Omental fat pad (tissue), 4 donors: ENCODE measurements around the gene MAP3K5. TPM values are rescaled to one million over a fixed set of nuclear protein-coding genes. Genes with fewer than 3 reads are reported as not detected.

Experiments
- ATAC-seq: fragments of 150-250 bp; one replicate; pipeline ENCODE4 v1.9.1; 2016; ENCODE audit warnings: mild to moderate bottlenecking, moderate library complexity; ENCODE audit not compliant: low FRiP score
- DNase-seq: peaks from one replicate; pipeline ENCODE4 v3.0.0-alpha.2; 2019; ENCODE audit warnings: low spot score
- CTCF ChIP-seq, 3 donors: fragments of 450-650 bp; IDR thresholded peaks; one replicate each; pipeline ENCODE4 v1.5.1; 2016 to 2017; ENCODE audit warnings: antibody characterized with exemption in 3 of 3, mild to moderate bottlenecking in 3 of 3, moderate library complexity in 2 of 3
- total RNA-seq, 4 donors: library from RNA; depleted of rRNA; stranded (reverse); fragments of >200 nt; gene quantifications; one replicate each; pipeline ENCODE4 v1.1.0, GENCODE V29; 2016

MAP3K5 gene
- total RNA-seq, 4 donors from 2014 or later: 31.4 to 53.0 (median 47.2) TPM

GRCh38 chr6:136643850-136644596, 148.3 kb downstream of the MAP3K5 start:
- peak; percentile 100 for DNase-seq
- ATAC-seq: peak; percentile 87
- peak in 2 of 3 donors; percentile 29 to 85 for TF ChIP-seq CTCF (IDR thresholded peaks at IDR 0.05)

GRCh38 chr6:136641873-136642465, 150.3 kb downstream of the MAP3K5 start:
- TF ChIP-seq CTCF (IDR thresholded peaks at IDR 0.05): no peak
- ATAC-seq (no peak), DNase-seq (no peak)

- no peak for TF ChIP-seq CTCF (IDR thresholded peaks at IDR 0.05)
- no peak for DNase-seq
- no peak for ATAC-seq
These were observed 151.1 kb downstream of the MAP3K5 start for GRCh38 chr6:136641166-136641565.

- DNase-seq (no peak), ATAC-seq (peak; percentile 73)
- TF ChIP-seq CTCF (IDR thresholded peaks at IDR 0.05): no peak
These were observed 152.0 kb downstream of the MAP3K5 start for GRCh38 chr6:136640132-136640915.

- ATAC-seq: no peak
- no peak for TF ChIP-seq CTCF (IDR thresholded peaks at IDR 0.05)
- DNase-seq: no peak
These were observed 152.6 kb downstream of the MAP3K5 start for GRCh38 chr6:136639702-136640101.

- no peak for TF ChIP-seq CTCF (IDR thresholded peaks at IDR 0.05)
- DNase-seq (no peak), ATAC-seq (no peak)
These were observed 156.7 kb downstream of the MAP3K5 start for GRCh38 chr6:136635615-136636014.
